ENCODE measurements around the gene SMARCB1. TPM values are rescaled to one million over a fixed set of nuclear protein-coding genes. Genes with fewer than 3 reads are reported as not detected.

Gene SMARCB1
- total and polyA plus RNA-seq, 2 donors (not counting 3 experiments of a cell fraction or from before 2014, with no cell fraction given), result 113 to 148 TPM

GRCh38 chr22:23815541-23816155 is 28.9 kb downstream of the SMARCB1 start:
- H3K9me1 ChIP-seq (replicated peaks; ENCODE audit: control insufficient read depth, extremely low read depth, insufficient read depth, low read length), result no peaks in the 10 kb centered on the region
- H3K79me2 ChIP-seq (ENCODE audit: control insufficient read depth, insufficient read depth, low read length), result no peaks in the 10 kb centered on the region
- peaks cover 9 to 17% of the 10 kb centered on the region in 2 experiments for H3K36me3 ChIP-seq (ENCODE audit: control insufficient read depth in 2 of 2, extremely low read depth in 1 of 2, insufficient read depth in 2 of 2, low read length in 2 of 2)
- TF ChIP-seq MYC (IDR thresholded peaks at IDR 0.05; ENCODE audit: low read depth, low read length) (no peak), MAX (IDR thresholded peaks at IDR 0.05; ENCODE audit: insufficient read depth, insufficient read length) (no peak), POLR2AphosphoS5 (IDR thresholded peaks at IDR 0.05; ENCODE audit: insufficient read depth, low read depth, low read length) (no peak), FOS (IDR thresholded peaks at IDR 0.05; ENCODE audit: borderline replicate concordance, insufficient read depth, low read length) (no peak), POLR2A (IDR thresholded peaks at IDR 0.05; ENCODE audit: low read depth, low read length) (no peak), GATA2 (IDR thresholded peaks at IDR 0.05; ENCODE audit: insufficient read depth, insufficient read length, low read depth, low read length) (no peak), JUN (IDR thresholded peaks at IDR 0.05; ENCODE audit: borderline replicate concordance, insufficient read depth, insufficient read length, low read depth) (no peak), EZH2 (IDR thresholded peaks at IDR 0.05; ENCODE audit: borderline replicate concordance, low read depth, low read length, severe bottlenecking) (no peak), CTCF (IDR thresholded peaks at IDR 0.05; ENCODE audit: extremely low read depth in 1 of 2, insufficient read depth in 1 of 2, low read depth in 1 of 2, low read length in 2 of 2) (no peak)
- no TSS peak for BruUV-seq (replicated peaks)
- H3K9me3 ChIP-seq (replicated peaks; ENCODE audit: control insufficient read depth, insufficient read depth, low read length), result no peaks in the 10 kb centered on the region
- no peaks in the 10 kb centered on the region for H3K4me1 ChIP-seq (ENCODE audit: control insufficient read depth, extremely low read depth, insufficient read depth, low read length)
- DNase-seq (ENCODE audit: low read depth, low spot score), result no peak
- H3K27me3 ChIP-seq (ENCODE audit: control insufficient read depth in 2 of 2, insufficient read depth in 2 of 2, low read length in 2 of 2), result no peaks in the 10 kb centered on the region
- H3K4me2 ChIP-seq (ENCODE audit: insufficient read depth, low read length), result no peak overlapping the region
- no peak overlapping the region for H2AFZ ChIP-seq (ENCODE audit: low read depth, low read length)
- ChIA-PET POLR2A (no interaction called here), CTCF (interaction anchor here (1.1 kb wide), 1 partner anchor 34 kb away, joined by 4 read pairs; no protein-coding TSS in a partner anchor)
- no peak for FAIRE-seq
- no peak overlapping the region for H3K9ac ChIP-seq (replicated peaks; ENCODE audit: extremely low read depth, insufficient read depth, low read length)
- no peak overlapping the region for H3K4me3 ChIP-seq (replicated peaks in 1 of 3; ENCODE audit: insufficient read depth in 1 of 3, low read depth in 1 of 3, low read length in 3 of 3)
- intact Hi-C loops (cut with micrococcal nuclease) (no loop called here), dilution Hi-C loops (cut with MboI; ENCODE audit: extremely low pct_ligation_motif_present, low sequenced_read_pairs) (no loop called here)
- H3K27ac ChIP-seq (ENCODE audit: insufficient read depth, low read depth, low read length), result no peak overlapping the region
- H4K20me1 ChIP-seq (replicated peaks; ENCODE audit: control insufficient read depth, extremely low read depth, insufficient read depth, low read length), result no peaks in the 10 kb centered on the region

All from endothelial cell of umbilical vein (primary cell).